Measurements from ENCODE around the gene COQ2. TPM values are rescaled to one million over a fixed set of nuclear protein-coding genes. Genes with fewer than 3 reads are reported as not detected.

Gene COQ2
- total RNA-seq, 6 donors from 2014 or later, result 8.8 to 18.8 (median 15.1) TPM

DNA sequence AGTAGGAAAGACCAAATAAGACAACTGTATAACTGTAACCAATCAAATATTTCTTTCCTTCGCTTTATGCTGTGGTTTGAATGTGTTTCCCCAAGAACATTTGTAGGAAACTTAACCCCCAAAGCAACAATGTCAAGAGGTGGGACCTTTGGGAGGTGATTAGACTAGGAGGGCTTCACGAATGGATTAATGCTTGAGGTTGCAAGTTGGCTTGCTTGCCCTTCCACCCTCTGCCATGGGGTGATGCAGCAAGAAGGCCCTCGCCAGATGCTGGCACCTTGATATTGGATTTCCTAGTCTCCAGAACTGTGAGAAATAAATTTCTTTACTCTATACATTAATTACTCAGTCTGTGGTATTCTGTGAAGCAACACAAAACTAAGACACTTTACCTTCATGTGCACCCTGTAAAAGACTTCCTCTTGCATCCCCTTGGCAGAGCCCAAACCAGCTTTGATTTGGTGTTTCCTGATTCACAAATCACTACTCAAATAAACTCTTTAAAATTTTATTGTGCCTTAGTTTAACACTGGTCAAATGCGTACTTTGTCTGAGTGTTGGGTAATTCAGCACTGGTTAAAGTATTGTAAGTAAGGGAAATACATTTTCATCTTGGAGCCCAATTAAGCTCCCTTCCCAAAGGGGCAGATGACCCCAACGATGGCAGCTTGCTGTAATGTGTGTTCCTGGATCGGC is 59.9 kb downstream of the COQ2 start:
- H3K36me3 ChIP-seq, result no peaks in the 10 kb centered on the region
- no peak overlapping the region for H3K4me3 ChIP-seq
- no peaks in the 10 kb centered on the region for H3K27me3 ChIP-seq
- H3K4me1 ChIP-seq, result peaks cover 2 to 5% (median 3%) of the 10 kb centered on the region in 4 donors
- no peak overlapping the region for H3K27ac ChIP-seq
- WGBS, 2 donors, result 89 to 90% methylated on average over 6 of the region's 6 CpGs
- DNase-seq (no peak), ATAC-seq (ENCODE audit: low FRiP score in 2 of 2) (no peak)
- TF ChIP-seq CTCF (IDR thresholded peaks at IDR 0.05) (no peak), EP300 (IDR thresholded peaks at IDR 0.05) (no peak), POLR2AphosphoS5 (IDR thresholded peaks at IDR 0.05) (no peak), POLR2A (IDR thresholded peaks at IDR 0.05) (no peak)
- no peaks in the 10 kb centered on the region for H3K9me3 ChIP-seq

- Histone ChIP-seq H3K4me3 (no peak overlapping the region), H3K36me3 (no peaks in the 10 kb centered on the region), H3K4me1 (peaks cover 6 to 12% (median 11%) of the 10 kb centered on the region in 4 donors), H3K27ac (no peak overlapping the region), H3K27me3 (no peaks in the 10 kb centered on the region), H3K9me3 (no peaks in the 10 kb centered on the region)
- DNase-seq, result no peak
- ATAC-seq (ENCODE audit: low FRiP score in 2 of 2), result no peak
- no peak for TF ChIP-seq EP300 (IDR thresholded peaks at IDR 0.05)
- TF ChIP-seq POLR2AphosphoS5 (IDR thresholded peaks at IDR 0.05), result no peak
- TF ChIP-seq CTCF (IDR thresholded peaks at IDR 0.05), result no peak
- TF ChIP-seq POLR2A (IDR thresholded peaks at IDR 0.05), result no peak
- 91 to 99% methylated on average over 3 of the region's 3 CpGs for WGBS, 2 donors
These were observed 60.8 kb downstream of the COQ2 start for GRCh38 chr4:83223781-83224180.

GRCh38 chr4:83221897-83222441 is 62.6 kb downstream of the COQ2 start:
- peaks cover 11 to 31% (median 25%) of the 10 kb centered on the region in 4 donors for H3K4me1 ChIP-seq
- no peak for DNase-seq
- 93 to 97% methylated on average over 6 of the region's 6 CpGs for WGBS, 2 donors
- no peak overlapping the region for H3K27ac ChIP-seq
- H3K9me3 ChIP-seq, result no peaks in the 10 kb centered on the region
- no peak overlapping the region for H3K4me3 ChIP-seq
- TF ChIP-seq POLR2A (IDR thresholded peaks at IDR 0.05), result no peak
- TF ChIP-seq CTCF (IDR thresholded peaks at IDR 0.05), result no peak
- H3K36me3 ChIP-seq, result no peaks in the 10 kb centered on the region
- no peak for ATAC-seq (ENCODE audit: low FRiP score in 2 of 2)
- H3K27me3 ChIP-seq, result no peaks in the 10 kb centered on the region

GRCh38 chr4:83219344-83220331 is 65.0 kb downstream of the COQ2 start:
- Histone ChIP-seq H3K4me1 (peaks cover 12 to 34% (median 26%) of the 10 kb centered on the region in 4 donors), H3K4me3 (peak overlapping the region in 1 of 4 donors; percentile 15), H3K9me3 (no peaks in the 10 kb centered on the region), H3K36me3 (no peaks in the 10 kb centered on the region), H3K27ac (peak overlapping the region in 2 of 4 donors; percentile 52 to 78), H3K27me3 (no peaks in the 10 kb centered on the region)
- TF ChIP-seq POLR2A (IDR thresholded peaks at IDR 0.05), result no peak
- no peak for TF ChIP-seq CTCF (IDR thresholded peaks at IDR 0.05)
- TF ChIP-seq EP300 (IDR thresholded peaks at IDR 0.05), result no peak
- TF ChIP-seq POLR2AphosphoS5 (IDR thresholded peaks at IDR 0.05), result no peak
- DNase-seq (peak in 1 of 2 donors; percentile 28), ATAC-seq (ENCODE audit: low FRiP score in 2 of 2) (peak; percentile 46 to 54)
- WGBS, 2 donors, result 50 to 62% methylated on average over 16 of the region's 16 CpGs
